Measurements from ENCODE around the gene FOXM1.

Gene FOXM1

GRCh38 chr12:2919249-2919648 lies 42.3 kb upstream of the FOXM1 start:
- DNase-seq (ENCODE audit: low read depth, low spot score): no peak
- POLR2A ChIA-PET: no interaction called here
- CTCF ChIA-PET: no interaction called here
- no peak for TF ChIP-seq CTCF (IDR thresholded peaks at IDR 0.05; ENCODE audit: insufficient read depth, low read length, missing control alignments)
- no peak overlapping the region for H3K4me3 ChIP-seq (ENCODE audit: low read depth, low read length)

GRCh38 chr12:2912216-2912575 lies 35.2 kb upstream of the FOXM1 start:
- no peak for TF ChIP-seq CTCF (IDR thresholded peaks at IDR 0.05; ENCODE audit: insufficient read depth, low read length, missing control alignments)
- no peak for DNase-seq (ENCODE audit: low read depth, low spot score)
- CTCF ChIA-PET: interaction anchor here (1.3 kb wide), 1 partner anchor 122 kb away, joined by 8 read pairs; no protein-coding TSS in a partner anchor
- no peak overlapping the region for H3K4me3 ChIP-seq (ENCODE audit: low read depth, low read length)
- POLR2A ChIA-PET: interaction anchor here (0.7 kb wide), 1 partner anchor 13 kb away, joined by 3 read pairs; no protein-coding TSS in a partner anchor

- DNase-seq (ENCODE audit: low read depth, low spot score): no peak
- ChIA-PET POLR2A (no interaction called here), CTCF (no interaction called here)
- H3K4me3 ChIP-seq (ENCODE audit: low read depth, low read length): no peak overlapping the region
- TF ChIP-seq CTCF (IDR thresholded peaks at IDR 0.05; ENCODE audit: insufficient read depth, low read length, missing control alignments): no peak
These were observed 27.3 kb upstream of the FOXM1 start for GRCh38 chr12:2904260-2904659.

DNA sequence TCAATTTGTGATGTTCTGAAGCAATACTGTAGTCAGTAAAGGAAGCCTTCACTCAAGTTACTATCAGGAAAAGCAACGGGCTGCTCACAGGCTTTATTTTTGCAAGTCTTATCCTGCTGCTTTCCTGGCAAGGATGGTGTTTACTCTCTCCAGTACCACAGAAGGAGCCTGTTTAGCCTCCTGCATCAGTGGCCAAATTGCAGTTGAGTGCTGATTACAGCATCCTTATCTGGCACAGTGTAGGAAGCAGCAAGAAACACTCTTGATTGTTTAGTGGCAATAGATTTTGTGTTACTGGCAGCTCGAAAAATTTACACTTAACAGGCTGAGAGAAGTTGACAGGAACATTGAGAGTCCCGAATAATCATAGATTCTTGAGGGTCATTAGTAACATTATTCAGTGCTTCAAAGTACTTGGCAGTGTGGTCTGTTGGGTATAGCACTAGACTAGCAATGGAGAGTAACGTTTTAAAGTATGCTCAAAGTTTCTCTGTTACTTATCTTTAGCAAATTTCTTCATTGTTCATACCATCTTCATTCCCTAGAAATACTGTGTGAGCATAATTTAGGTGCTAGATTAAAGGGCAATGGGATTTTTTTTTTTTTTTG lies 25.4 kb upstream of the FOXM1 start:
- H3K4me3 ChIP-seq (ENCODE audit: low read depth, low read length): no peak overlapping the region
- CTCF ChIA-PET: interaction anchor here (1.4 kb wide), 1 partner anchor 19 kb away, joined by 3 read pairs; no protein-coding TSS in a partner anchor
- TF ChIP-seq CTCF (IDR thresholded peaks at IDR 0.05; ENCODE audit: insufficient read depth, low read length, missing control alignments): no peak
- POLR2A ChIA-PET: no interaction called here
- DNase-seq (ENCODE audit: low read depth, low spot score): no peak

- CTCF ChIA-PET: no interaction called here
- POLR2A ChIA-PET: no interaction called here
These were observed 23.7 kb upstream of the FOXM1 start for GRCh38 chr12:2900642-2901041.

DNA sequence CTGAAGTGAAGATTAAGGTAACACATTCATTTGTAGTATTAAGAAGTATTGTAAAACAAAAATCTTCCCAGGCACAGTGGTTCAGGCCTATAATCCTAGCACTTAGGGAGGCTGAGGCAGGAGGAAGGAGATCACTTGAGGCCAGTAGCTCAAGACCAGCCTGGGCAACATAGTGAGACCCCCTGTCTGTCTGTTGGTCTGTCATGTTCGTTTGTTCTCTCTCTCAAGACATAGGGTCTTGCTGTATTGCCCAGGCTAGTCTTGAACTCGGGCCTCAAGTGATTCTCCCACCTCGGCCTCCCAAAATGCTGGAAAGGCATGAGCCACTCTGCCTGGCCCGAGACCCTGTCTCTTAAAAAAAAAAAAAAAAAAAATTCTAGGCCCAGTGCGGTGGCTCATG lies 20.4 kb upstream of the FOXM1 start:
- ChIA-PET CTCF (no interaction called here), POLR2A (no interaction called here)
- H3K4me3 ChIP-seq (ENCODE audit: low read depth, low read length): no peak overlapping the region
- DNase-seq (ENCODE audit: low read depth, low spot score): no peak
- no peak for TF ChIP-seq CTCF (IDR thresholded peaks at IDR 0.05; ENCODE audit: insufficient read depth, low read length, missing control alignments)

More at GRCh38 chr12:2900642-2901041, 23.7 kb upstream of the FOXM1 start:
- TF ChIP-seq CTCF (IDR thresholded peaks at IDR 0.05; ENCODE audit: insufficient read depth, low read length, missing control alignments): no peak
- no peak for DNase-seq (ENCODE audit: low read depth, low spot score)
- H3K4me3 ChIP-seq (ENCODE audit: low read depth, low read length): no peak overlapping the region
